ENCODE data around the gene RAN.
"Not testable (repeated sequence)": the region's sequence is repeated elsewhere in the genome, so short reads cannot be mapped to it uniquely, and the experiment has no call there.

The RAN gene

GRCh38 chr12:130850418-130851021 is 21.3 kb upstream of the RAN start:
- no peak overlapping the region for H3K4me3 ChIP-seq (ENCODE audit: low read depth, low read length)
- TF ChIP-seq, protein P1, sequence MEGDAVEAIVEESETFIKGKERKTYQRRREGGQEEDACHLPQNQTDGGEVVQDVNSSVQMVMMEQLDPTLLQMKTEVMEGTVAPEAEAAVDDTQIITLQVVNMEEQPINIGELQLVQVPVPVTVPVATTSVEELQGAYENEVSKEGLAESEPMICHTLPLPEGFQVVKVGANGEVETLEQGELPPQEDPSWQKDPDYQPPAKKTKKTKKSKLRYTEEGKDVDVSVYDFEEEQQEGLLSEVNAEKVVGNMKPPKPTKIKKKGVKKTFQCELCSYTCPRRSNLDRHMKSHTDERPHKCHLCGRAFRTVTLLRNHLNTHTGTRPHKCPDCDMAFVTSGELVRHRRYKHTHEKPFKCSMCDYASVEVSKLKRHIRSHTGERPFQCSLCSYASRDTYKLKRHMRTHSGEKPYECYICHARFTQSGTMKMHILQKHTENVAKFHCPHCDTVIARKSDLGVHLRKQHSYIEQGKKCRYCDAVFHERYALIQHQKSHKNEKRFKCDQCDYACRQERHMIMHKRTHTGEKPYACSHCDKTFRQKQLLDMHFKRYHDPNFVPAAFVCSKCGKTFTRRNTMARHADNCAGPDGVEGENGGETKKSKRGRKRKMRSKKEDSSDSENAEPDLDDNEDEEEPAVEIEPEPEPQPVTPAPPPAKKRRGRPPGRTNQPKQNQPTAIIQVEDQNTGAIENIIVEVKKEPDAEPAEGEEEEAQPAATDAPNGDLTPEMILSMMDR (IDR thresholded peaks at IDR 0.05; ENCODE audit: borderline replicate concordance, insufficient read depth, low read depth, low read length), result no peak

DNA sequence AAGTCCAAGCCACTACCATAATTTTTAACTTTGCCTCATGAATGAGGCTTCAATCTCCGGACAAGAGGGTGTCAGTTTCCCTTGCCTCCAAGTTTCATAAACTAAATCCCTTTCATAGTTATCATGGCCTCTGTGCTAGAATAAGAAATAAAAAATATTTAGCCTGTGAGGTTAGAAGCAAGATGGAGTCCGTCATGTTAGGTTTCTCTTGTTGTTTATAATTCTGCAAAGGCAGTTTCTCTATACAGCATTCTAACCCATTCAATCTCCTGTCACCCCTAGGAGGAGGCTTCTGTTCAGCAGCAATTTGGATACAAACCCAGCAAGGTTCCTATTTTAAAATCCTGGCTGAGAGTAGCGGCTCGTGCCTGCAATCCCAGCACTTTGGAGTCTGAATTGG is 15.8 kb upstream of the RAN start:
- H3K4me3 ChIP-seq (ENCODE audit: low read depth, low read length), result no peak overlapping the region
- TF ChIP-seq, protein P1 (IDR thresholded peaks at IDR 0.05; ENCODE audit: borderline replicate concordance, insufficient read depth, low read depth, low read length), result no peak

GRCh38 chr12:130858084-130858483 is 13.8 kb upstream of the RAN start:
- TF ChIP-seq, protein P1 (IDR thresholded peaks at IDR 0.05; ENCODE audit: borderline replicate concordance, insufficient read depth, low read depth, low read length), result no peak
- no peak overlapping the region for H3K4me3 ChIP-seq (ENCODE audit: low read depth, low read length)

GRCh38 chr12:130859161-130859560 is 12.7 kb upstream of the RAN start:
- TF ChIP-seq, protein P1 (IDR thresholded peaks at IDR 0.05; ENCODE audit: borderline replicate concordance, insufficient read depth, low read depth, low read length), result no peak
- H3K4me3 ChIP-seq (ENCODE audit: low read depth, low read length), result no peak overlapping the region

DNA sequence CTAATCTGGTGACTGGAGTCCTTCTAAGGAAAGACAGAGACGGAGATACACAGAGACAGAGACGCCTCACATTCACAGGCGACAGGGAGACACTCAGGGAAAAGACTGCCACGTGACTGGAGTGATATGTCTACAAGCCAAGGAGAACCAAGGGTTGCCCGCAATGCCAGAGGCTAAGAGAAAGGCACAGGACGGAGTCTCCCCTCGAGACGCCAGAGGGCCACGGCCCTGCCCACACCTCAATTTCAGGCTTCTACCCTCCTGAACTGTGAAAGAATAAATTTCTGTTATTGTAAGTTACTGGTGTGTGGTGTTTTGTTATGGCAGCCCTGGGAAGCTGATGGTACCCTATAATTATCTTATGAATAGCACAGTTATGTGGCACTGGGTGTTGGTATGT is 11.6 kb upstream of the RAN start:
- TF ChIP-seq, protein P1 (IDR thresholded peaks at IDR 0.05; ENCODE audit: borderline replicate concordance, insufficient read depth, low read depth, low read length), result no peak

DNA sequence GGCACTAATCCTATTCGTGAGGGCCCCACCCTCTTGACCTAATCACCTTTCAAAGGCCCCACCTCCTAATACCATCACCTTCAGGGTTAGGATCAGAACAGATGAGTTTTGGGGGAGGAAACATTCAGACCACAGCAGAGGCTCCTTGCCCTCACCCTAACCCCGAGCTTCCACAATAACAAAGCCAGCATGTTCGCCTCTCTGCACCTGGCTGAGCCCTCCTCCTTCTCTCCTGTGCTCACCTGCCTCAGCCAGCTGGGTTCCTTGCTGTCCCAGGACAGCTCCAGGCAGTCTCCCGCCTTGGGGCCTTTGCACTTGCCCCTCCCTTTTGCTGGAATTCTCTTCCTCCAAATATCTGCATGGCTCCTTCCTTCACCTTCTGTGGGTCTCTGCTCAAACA is 9.7 kb upstream of the RAN start:
- H3K4me3 ChIP-seq (ENCODE audit: low read depth, low read length), result no peak overlapping the region
- TF ChIP-seq, protein P1 (IDR thresholded peaks at IDR 0.05; ENCODE audit: borderline replicate concordance, insufficient read depth, low read depth, low read length), result no peak

More for the DNA sequence above, 11.6 kb upstream of the RAN start:
- no peak overlapping the region for H3K4me3 ChIP-seq (ENCODE audit: low read depth, low read length)

- not testable (repeated sequence) for H3K4me3 ChIP-seq (ENCODE audit: low read depth, low read length)
These were observed 9.1 kb upstream of the RAN start for GRCh38 chr12:130862771-130863170.

DNA sequence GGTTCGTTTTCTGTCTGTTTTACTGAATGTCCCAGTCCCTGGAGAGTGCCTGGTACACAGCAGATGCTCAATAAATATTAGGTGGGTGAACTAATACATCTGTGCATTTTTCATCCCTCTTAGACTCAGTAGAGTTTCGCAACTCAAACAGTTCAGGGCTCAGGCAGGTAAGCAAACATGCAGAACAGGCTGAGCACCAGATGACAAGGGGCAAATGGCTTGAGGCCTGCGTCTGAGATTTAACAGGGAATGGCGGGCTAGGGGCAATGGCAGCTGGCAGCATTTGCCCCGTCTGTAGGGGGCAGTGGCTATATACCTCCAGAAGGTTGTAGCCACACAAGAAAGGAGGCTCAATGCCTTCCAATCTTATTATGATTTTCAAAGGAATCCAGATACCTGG is 8.6 kb upstream of the RAN start:
- no peak overlapping the region for H3K4me3 ChIP-seq (ENCODE audit: low read depth, low read length)
- TF ChIP-seq, protein P1 (IDR thresholded peaks at IDR 0.05; ENCODE audit: borderline replicate concordance, insufficient read depth, low read depth, low read length), result no peak

All from GM12875 (cell line).